Fibroblast of lung (primary cell): ENCODE data around the gene ANKRD44. TPM values are rescaled to one million over a fixed set of nuclear protein-coding genes. Genes with fewer than 3 reads are reported as not detected.

Source experiments
- DNase-seq, 2 donors: peaks; one replicate each; pipeline versions ENCODE4 v3.0.0 to v3.0.0-alpha.2; 2010; ENCODE audit warnings: low read depth in 2 of 2
- H2AFZ ChIP-seq: 2 replicates; pipeline ENCODE4 v1.5.1; 2012; ENCODE audit warnings: low read length, control low read depth, inconsistent platforms
- H3K27ac ChIP-seq: 2 replicates; pipeline ENCODE4 v1.5.1; 2011; ENCODE audit warnings: low read length, control low read depth; ENCODE audit not compliant: insufficient read depth
- H3K27me3 ChIP-seq: 2 replicates; pipeline ENCODE4 v1.5.1; 2011; ENCODE audit warnings: mild to moderate bottlenecking, low read length; ENCODE audit not compliant: control insufficient read depth, insufficient read depth
- H3K36me3 ChIP-seq: 2 replicates; pipeline ENCODE4 v1.5.1; 2011; ENCODE audit warnings: low read length; ENCODE audit not compliant: control insufficient read depth, insufficient read depth
- H3K4me1 ChIP-seq: 2 replicates; pipeline ENCODE4 v1.5.1; 2011; ENCODE audit warnings: low read length; ENCODE audit not compliant: control insufficient read depth, insufficient read depth; ENCODE audit errors: extremely low read depth
- H3K4me2 ChIP-seq: 2 replicates; pipeline ENCODE4 v1.5.1; 2011; ENCODE audit warnings: low read length, control low read depth; ENCODE audit not compliant: insufficient read depth; ENCODE audit errors: extremely low read depth
- H3K4me3 ChIP-seq, 4 experiments: fragments of 200-600 bp in 1 of 4; sonication (generic) in 1 of 4; replicated peaks in 1 of 4; 2 replicates each; pipeline ENCODE4 v1.5.1; 2011 to 2016; ENCODE audit warnings: low read length in 4 of 4, low read depth in 3 of 4, mild to moderate bottlenecking in 3 of 4, control low read depth in 2 of 4, inconsistent platforms in 1 of 4, mixed read lengths in 1 of 4; ENCODE audit not compliant: insufficient read depth in 1 of 4; ENCODE audit errors: control extremely low read depth in 1 of 4
- H3K79me2 ChIP-seq: 2 replicates; pipeline ENCODE4 v1.5.1; 2012; ENCODE audit warnings: mild to moderate bottlenecking, low read length, inconsistent platforms; ENCODE audit not compliant: control insufficient read depth, insufficient read depth
- H3K9ac ChIP-seq: 2 replicates; pipeline ENCODE4 v1.5.1; 2011; ENCODE audit warnings: mild to moderate bottlenecking, low read length, control low read depth; ENCODE audit not compliant: insufficient read depth
- H3K9me3 ChIP-seq: 2 replicates; pipeline ENCODE4 v1.5.1; 2012; ENCODE audit warnings: low read depth, low read length; ENCODE audit not compliant: control insufficient read depth, insufficient read depth
- H4K20me1 ChIP-seq: 2 replicates; pipeline ENCODE4 v1.5.1; 2011; ENCODE audit warnings: low read length; ENCODE audit not compliant: control insufficient read depth, insufficient read depth; ENCODE audit errors: extremely low read depth
- CTCF ChIP-seq, 2 donors: IDR thresholded peaks in 1 of 2; conservative IDR thresholded peaks in 1 of 2; 1 replicate in 1 of 2; 2 replicates in 1 of 2; pipeline ENCODE4 v1.5.1; 2011 to 2012; ENCODE audit warnings: low read length in 2 of 2, control low read depth in 1 of 2, inconsistent platforms in 1 of 2, low read depth in 1 of 2, mild to moderate bottlenecking in 1 of 2
- EZH2 ChIP-seq: IDR thresholded peaks from 2 replicates; pipeline ENCODE4 v1.5.1; 2012; ENCODE audit warnings: low read length, control low read depth, mild to moderate bottlenecking; ENCODE audit errors: missing control alignments
- polyA plus RNA-seq, 2 donors: library from polyadenylated mRNA; depleted of rRNA in 1 of 2; stranded (reverse) in 1 of 2; unstranded in 1 of 2; fragments of >200 nt; gene quantifications; 2 replicates each; pipeline ENCODE4 v1.2.1, GENCODE V29; 2011 to 2012; ENCODE audit warnings: missing spikeins in 1 of 2
- total RNA-seq: library from RNA; depleted of rRNA; stranded (reverse); fragments of >200 nt; gene quantifications from 2 replicates; pipeline ENCODE4 v1.2.1, GENCODE V29; 2014

The ANKRD44 gene
- total and polyA plus RNA-seq, 2 donors (not counting 1 experiment from before 2014, with no cell fraction given) = 7.6 to 9.7 TPM

- Histone ChIP-seq H2AFZ (no peak overlapping the region), H3K27me3 (no peaks in the 10 kb centered on the region), H3K27ac (no peak overlapping the region), H3K4me2 (no peak overlapping the region), H3K9ac (no peak overlapping the region), H3K36me3 (no peaks in the 10 kb centered on the region), H3K9me3 (no peaks in the 10 kb centered on the region), H3K4me3 (no peak overlapping the region), H3K79me2 (no peaks in the 10 kb centered on the region), H4K20me1 (no peaks in the 10 kb centered on the region), H3K4me1 (no peaks in the 10 kb centered on the region)
- no peak for DNase-seq
- no peak for TF ChIP-seq CTCF (conservative IDR thresholded peaks at IDR 0.05 in 1 of 2, IDR thresholded peaks at IDR 0.05 in 1 of 2; ENCODE audit: low read depth in 1 of 2, low read length in 2 of 2)
- TF ChIP-seq EZH2 = no peak
These were observed 67.9 kb downstream of the ANKRD44 start for GRCh38 chr2:197242719-197243118.

- H3K27ac ChIP-seq = no peak overlapping the region
- H4K20me1 ChIP-seq = no peaks in the 10 kb centered on the region
- H3K79me2 ChIP-seq = no peaks in the 10 kb centered on the region
- H3K4me2 ChIP-seq = no peak overlapping the region
- H3K4me3 ChIP-seq = no peak overlapping the region
- H3K36me3 ChIP-seq = no peaks in the 10 kb centered on the region
- no peak overlapping the region for H2AFZ ChIP-seq
- no peak for TF ChIP-seq CTCF (conservative IDR thresholded peaks at IDR 0.05 in 1 of 2, IDR thresholded peaks at IDR 0.05 in 1 of 2; ENCODE audit: low read depth in 1 of 2, low read length in 2 of 2)
- no peak for DNase-seq
- H3K27me3 ChIP-seq = no peaks in the 10 kb centered on the region
- no peak overlapping the region for H3K9ac ChIP-seq
- no peaks in the 10 kb centered on the region for H3K9me3 ChIP-seq
- H3K4me1 ChIP-seq = no peaks in the 10 kb centered on the region
These were observed 69.0 kb downstream of the ANKRD44 start for GRCh38 chr2:197241596-197241995.

GRCh38 chr2:197241153-197241552 is 69.4 kb downstream of the ANKRD44 start:
- no peaks in the 10 kb centered on the region for H3K4me1 ChIP-seq
- no peak overlapping the region for H3K4me2 ChIP-seq
- no peak for DNase-seq
- TF ChIP-seq EZH2 = no peak
- TF ChIP-seq CTCF (conservative IDR thresholded peaks at IDR 0.05 in 1 of 2, IDR thresholded peaks at IDR 0.05 in 1 of 2; ENCODE audit: low read depth in 1 of 2, low read length in 2 of 2) = no peak
- no peak overlapping the region for H3K27ac ChIP-seq
- H4K20me1 ChIP-seq = no peaks in the 10 kb centered on the region
- no peak overlapping the region for H3K4me3 ChIP-seq
- H3K27me3 ChIP-seq = no peaks in the 10 kb centered on the region
- no peak overlapping the region for H2AFZ ChIP-seq
- no peaks in the 10 kb centered on the region for H3K79me2 ChIP-seq
- H3K36me3 ChIP-seq = no peaks in the 10 kb centered on the region
- H3K9ac ChIP-seq = no peak overlapping the region
- no peaks in the 10 kb centered on the region for H3K9me3 ChIP-seq
